Measurements from ENCODE around the gene ATP6V1B1.

DNA sequence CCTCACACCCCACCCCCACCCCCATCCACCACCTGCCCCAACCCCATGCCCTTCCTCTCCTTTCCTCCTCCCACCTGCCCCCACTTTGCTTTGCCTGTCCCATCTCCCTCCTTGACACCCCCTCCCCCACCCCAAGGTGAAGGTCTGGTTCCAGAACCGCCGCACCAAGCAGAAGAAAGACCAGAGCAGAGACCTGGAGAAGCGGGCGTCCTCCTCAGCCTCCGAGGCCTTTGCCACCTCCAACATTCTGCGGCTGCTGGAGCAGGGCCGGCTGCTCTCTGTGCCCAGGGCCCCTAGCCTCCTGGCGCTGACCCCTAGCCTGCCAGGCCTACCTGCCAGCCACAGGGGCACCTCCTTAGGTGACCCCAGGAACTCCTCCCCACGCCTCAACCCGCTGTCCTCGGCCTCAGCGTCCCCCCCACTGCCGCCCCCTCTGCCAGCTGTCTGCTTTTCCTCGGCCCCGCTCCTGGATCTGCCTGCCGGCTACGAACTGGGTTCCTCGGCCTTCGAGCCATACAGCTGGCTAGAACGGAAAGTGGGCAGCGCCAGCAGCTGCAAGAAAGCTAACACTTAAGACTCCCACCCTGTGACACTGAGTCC, 3.0 kb upstream of the ATP6V1B1 start:
- TF ChIP-seq, protein P1, sequence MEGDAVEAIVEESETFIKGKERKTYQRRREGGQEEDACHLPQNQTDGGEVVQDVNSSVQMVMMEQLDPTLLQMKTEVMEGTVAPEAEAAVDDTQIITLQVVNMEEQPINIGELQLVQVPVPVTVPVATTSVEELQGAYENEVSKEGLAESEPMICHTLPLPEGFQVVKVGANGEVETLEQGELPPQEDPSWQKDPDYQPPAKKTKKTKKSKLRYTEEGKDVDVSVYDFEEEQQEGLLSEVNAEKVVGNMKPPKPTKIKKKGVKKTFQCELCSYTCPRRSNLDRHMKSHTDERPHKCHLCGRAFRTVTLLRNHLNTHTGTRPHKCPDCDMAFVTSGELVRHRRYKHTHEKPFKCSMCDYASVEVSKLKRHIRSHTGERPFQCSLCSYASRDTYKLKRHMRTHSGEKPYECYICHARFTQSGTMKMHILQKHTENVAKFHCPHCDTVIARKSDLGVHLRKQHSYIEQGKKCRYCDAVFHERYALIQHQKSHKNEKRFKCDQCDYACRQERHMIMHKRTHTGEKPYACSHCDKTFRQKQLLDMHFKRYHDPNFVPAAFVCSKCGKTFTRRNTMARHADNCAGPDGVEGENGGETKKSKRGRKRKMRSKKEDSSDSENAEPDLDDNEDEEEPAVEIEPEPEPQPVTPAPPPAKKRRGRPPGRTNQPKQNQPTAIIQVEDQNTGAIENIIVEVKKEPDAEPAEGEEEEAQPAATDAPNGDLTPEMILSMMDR (IDR thresholded peaks at IDR 0.05): no peak
- no peak for TF ChIP-seq POLR2A (IDR thresholded peaks at IDR 0.05)
- TF ChIP-seq POLR2AphosphoS5 (IDR thresholded peaks at IDR 0.05): no peak
- TF ChIP-seq EP300 (IDR thresholded peaks at IDR 0.05): no peak
